CD4-positive, alpha-beta T cell (primary cell): Measurements from ENCODE around the gene HSPG2. TPM values are rescaled to one million over a fixed set of nuclear protein-coding genes. Genes with fewer than 3 reads are reported as not detected.

Source experiments
- ATAC-seq: fragments of 200-7000 bp; cut with Tn5 transposase; one replicate; pipeline ENCODE4 v1.10.0; 2022; ENCODE audit warnings: mild to moderate bottlenecking; ENCODE audit not compliant: poor library complexity
- CTCF ChIA-PET: fragments of 350-600 bp; sonication (Branson Sonifier 250); formaldehyde crosslinking; loops from one replicate; lab custom pipeline; 2021; ENCODE audit warnings: antibody characterized with exemption, inconsistent platforms; lab: Charles Lee
- POLR2A ChIA-PET: fragments of 350-600 bp; sonication (Branson Sonifier 250); formaldehyde crosslinking; loops from one replicate; lab custom pipeline; 2021; ENCODE audit warnings: antibody characterized with exemption, inconsistent platforms; lab: Charles Lee
- DNase-seq, 14 experiments: peaks; one replicate each; pipeline ENCODE4 v3.0.0-alpha.2; 2013 to 2020; ENCODE audit warnings: mixed read lengths in 2 of 14
- H3K27ac ChIP-seq, 2 donors: one replicate each; pipeline versions ENCODE4 v1.5.1 to v1.7.0; 2013; ENCODE audit warnings: low read length in 2 of 2, low read depth in 1 of 2, mild to moderate bottlenecking in 1 of 2
- H3K27me3 ChIP-seq, 2 experiments: 1 replicate in 1 of 2; 2 replicates in 1 of 2; pipeline versions ENCODE4 v1.6.1 to v1.7.0; 2013; ENCODE audit warnings: low read length in 2 of 2, control low read depth in 1 of 2, mild to moderate bottlenecking in 1 of 2, moderate library complexity in 1 of 2; ENCODE audit not compliant: insufficient read depth in 2 of 2, control insufficient read depth in 1 of 2
- H3K36me3 ChIP-seq: one replicate; pipeline ENCODE4 v1.6.1; 2013; ENCODE audit warnings: low read length, control low read depth; ENCODE audit not compliant: insufficient read depth
- H3K4me1 ChIP-seq: one replicate; pipeline ENCODE4 v1.6.1; 2013; ENCODE audit warnings: low read length, control low read depth; ENCODE audit not compliant: insufficient read depth
- H3K4me3 ChIP-seq: one replicate; pipeline ENCODE4 v1.5.1; 2013; ENCODE audit warnings: mild to moderate bottlenecking, low read length, moderate library complexity
- H3K9me3 ChIP-seq, 2 experiments: 1 replicate in 1 of 2; 2 replicates in 1 of 2; pipeline versions ENCODE4 v1.6.1 to v1.7.0; 2013; ENCODE audit warnings: low read length in 2 of 2, mild to moderate bottlenecking in 2 of 2, control low read depth in 1 of 2, moderate library complexity in 1 of 2; ENCODE audit not compliant: control insufficient read depth in 1 of 2, insufficient read depth in 1 of 2
- H3K27ac Mint-ChIP-seq: one replicate; pipeline ENCODE4 v1.8.0; 2020; ENCODE audit warnings: mixed read lengths
- H3K27me3 Mint-ChIP-seq: one replicate; pipeline ENCODE4 v1.8.0; 2021; ENCODE audit warnings: mixed read lengths
- H3K36me3 Mint-ChIP-seq: one replicate; pipeline ENCODE4 v1.8.0; 2021; ENCODE audit warnings: low read depth, mixed read lengths
- H3K4me1 Mint-ChIP-seq: one replicate; pipeline ENCODE4 v1.8.0; 2021; ENCODE audit warnings: low read depth, mixed read lengths
- H3K4me3 Mint-ChIP-seq: one replicate; pipeline ENCODE4 v1.8.0; 2020; ENCODE audit warnings: mild to moderate bottlenecking, mixed read lengths
- H3K9me3 Mint-ChIP-seq: one replicate; pipeline ENCODE4 v1.8.0; 2020; ENCODE audit warnings: mixed read lengths
- CTCF ChIP-seq: fragments of 200-600 bp; IDR thresholded peaks from one replicate; pipeline ENCODE4 v1.8.0; 2022; ENCODE audit warnings: antibody characterized with exemption, mild to moderate bottlenecking
- intact Hi-C, 2 experiments: fragments of 100-400 bp; cut with DNase I in 1 of 2; cut with micrococcal nuclease in 1 of 2; formaldehyde crosslinking; loops; one replicate each; pipeline versions ENCODE4 v1.15.1 to v1.9.0; 2023 to 2025; cut with DNase I, micrococcal nuclease
- total RNA-seq, 174 experiments: library from RNA in 2 of 174; stranded (reverse) in 2 of 174; gene quantifications; one replicate each; pipeline ENCODE4 v1.2.3 and lab custom pipeline; 2021 to 2026

HSPG2 gene
- total RNA-seq, 2 experiments from 2014 or later, result 10.8 to 11.0 TPM

GRCh38 chr1:21857840-21858670, 79.1 kb downstream of the HSPG2 start:
- no peaks in the 10 kb centered on the region for H3K27me3 ChIP-seq
- H3K27me3 Mint-ChIP-seq, result no peaks in the 10 kb centered on the region
- no peaks in the 10 kb centered on the region for H3K36me3 ChIP-seq
- ATAC-seq (no peak), DNase-seq (peak in 1 of 14 experiments; percentile 18)
- no peaks in the 10 kb centered on the region for H3K9me3 Mint-ChIP-seq
- no peak overlapping the region for H3K4me3 Mint-ChIP-seq
- no peak overlapping the region for H3K27ac ChIP-seq
- peaks cover 13% of the 10 kb centered on the region for H3K36me3 Mint-ChIP-seq
- peaks cover 4% of the 10 kb centered on the region for H3K4me1 Mint-ChIP-seq
- TF ChIP-seq CTCF, result no peak
- H3K9me3 ChIP-seq, result peaks cover 0 to 11% of the 10 kb centered on the region in 2 experiments
- no peak overlapping the region for H3K4me3 ChIP-seq
- ChIA-PET CTCF (no interaction called here), POLR2A (no interaction called here)
- no peaks in the 10 kb centered on the region for H3K4me1 ChIP-seq
- intact Hi-C loops, result no loop called here
- no peak overlapping the region for H3K27ac Mint-ChIP-seq

GRCh38 chr1:21857142-21857839, 79.8 kb downstream of the HSPG2 start:
- ChIA-PET POLR2A (no interaction called here), CTCF (no interaction called here)
- Histone ChIP-seq H3K9me3 (peaks cover 0 to 11% of the 10 kb centered on the region in 2 experiments), H3K4me3 (no peak overlapping the region), H3K27ac (no peak overlapping the region), H3K36me3 (no peaks in the 10 kb centered on the region), H3K4me1 (no peaks in the 10 kb centered on the region), H3K27me3 (no peaks in the 10 kb centered on the region)
- Mint-ChIP-seq H3K36me3 (peaks cover 13% of the 10 kb centered on the region), H3K4me3 (no peak overlapping the region), H3K27ac (no peak overlapping the region), H3K9me3 (no peaks in the 10 kb centered on the region), H3K4me1 (peaks cover 4% of the 10 kb centered on the region), H3K27me3 (no peaks in the 10 kb centered on the region)
- intact Hi-C loops, result no loop called here
- DNase-seq (peak in 1 of 14 experiments; percentile 22), ATAC-seq (no peak)
- no peak for TF ChIP-seq CTCF

- ChIA-PET CTCF (no interaction called here), POLR2A (no interaction called here)
These were observed 81.6 kb downstream of the HSPG2 start for GRCh38 chr1:21855257-21856096.

More at GRCh38 chr1:21855257-21856096, 81.6 kb downstream of the HSPG2 start:
- Mint-ChIP-seq H3K27me3 (no peaks in the 10 kb centered on the region), H3K4me3 (no peak overlapping the region), H3K9me3 (no peaks in the 10 kb centered on the region), H3K36me3 (no peaks in the 10 kb centered on the region), H3K27ac (no peak overlapping the region), H3K4me1 (peaks cover 4% of the 10 kb centered on the region)
- no peak overlapping the region for H3K27ac ChIP-seq
- intact Hi-C loops, result no loop called here
- H3K4me1 ChIP-seq, result no peaks in the 10 kb centered on the region
- DNase-seq, result peak in 1 of 14 experiments; percentile 1
- H3K4me3 ChIP-seq, result no peak overlapping the region
- H3K9me3 ChIP-seq, result no peaks in the 10 kb centered on the region
- TF ChIP-seq CTCF, result no peak
- H3K27me3 ChIP-seq, result no peaks in the 10 kb centered on the region
- no peak for ATAC-seq
- no peaks in the 10 kb centered on the region for H3K36me3 ChIP-seq
